GM19035 (cell line): ENCODE results near the gene TRIM71.

Experiments
- ATAC-seq: cut with Tn5 transposase; IDR thresholded peaks from one replicate; pipeline ENCODE4 v1.9.1; 2021; ENCODE audit not compliant: unreplicated experiment

Gene TRIM71

GRCh38 chr3:32886911-32887310 lies 69.1 kb downstream of the TRIM71 start:
- no peak for ATAC-seq

- ATAC-seq: peak; percentile 91
Measured at GRCh38 chr3:32888739-32889138, 70.9 kb downstream of the TRIM71 start.

- no peak for ATAC-seq
Measured at GRCh38 chr3:32890420-32891276, 72.9 kb downstream of the TRIM71 start.

GRCh38 chr3:32891365-32891764 lies 73.6 kb downstream of the TRIM71 start:
- ATAC-seq: no peak

GRCh38 chr3:32892625-32893598 lies 75.1 kb downstream of the TRIM71 start:
- no peak for ATAC-seq

- ATAC-seq: no peak
Measured at GRCh38 chr3:32894977-32895376, 77.2 kb downstream of the TRIM71 start.

- no peak for ATAC-seq
Measured at GRCh38 chr3:32895701-32896100, 77.9 kb downstream of the TRIM71 start.

- ATAC-seq: no peak
Measured at GRCh38 chr3:32896143-32896542, 78.3 kb downstream of the TRIM71 start.

- no peak for ATAC-seq
Measured at GRCh38 chr3:32897001-32897601, 79.3 kb downstream of the TRIM71 start.

- no peak for ATAC-seq
Measured at GRCh38 chr3:32897981-32898623, 80.3 kb downstream of the TRIM71 start.

GRCh38 chr3:32899265-32899664 lies 81.5 kb downstream of the TRIM71 start:
- no peak for ATAC-seq

- ATAC-seq: no peak
Measured at GRCh38 chr3:32901005-32901932, 83.5 kb downstream of the TRIM71 start.

- peak; percentile 85 for ATAC-seq
Measured at GRCh38 chr3:32902887-32903371, 85.1 kb downstream of the TRIM71 start.

- ATAC-seq: no peak
Measured at GRCh38 chr3:32903953-32904352, 86.2 kb downstream of the TRIM71 start.

- no peak for ATAC-seq
Measured at GRCh38 chr3:32909999-32910398, 92.2 kb downstream of the TRIM71 start.

GRCh38 chr3:32910954-32911353 lies 93.2 kb downstream of the TRIM71 start:
- no peak for ATAC-seq

GRCh38 chr3:32912046-32912445 lies 94.2 kb downstream of the TRIM71 start:
- no peak for ATAC-seq

GRCh38 chr3:32913790-32914446 lies 96.1 kb downstream of the TRIM71 start:
- ATAC-seq: no peak

- ATAC-seq: no peak
Measured at GRCh38 chr3:32919920-32920319, 102.1 kb downstream of the TRIM71 start.
